ENCODE results near the gene GBA2. TPM values are rescaled to one million over a fixed set of nuclear protein-coding genes. Genes with fewer than 3 reads are reported as not detected.

The GBA2 gene
- total RNA-seq, 6 donors from 2014 or later, result 60.4 to 189 (median 77.0) TPM

DNA sequence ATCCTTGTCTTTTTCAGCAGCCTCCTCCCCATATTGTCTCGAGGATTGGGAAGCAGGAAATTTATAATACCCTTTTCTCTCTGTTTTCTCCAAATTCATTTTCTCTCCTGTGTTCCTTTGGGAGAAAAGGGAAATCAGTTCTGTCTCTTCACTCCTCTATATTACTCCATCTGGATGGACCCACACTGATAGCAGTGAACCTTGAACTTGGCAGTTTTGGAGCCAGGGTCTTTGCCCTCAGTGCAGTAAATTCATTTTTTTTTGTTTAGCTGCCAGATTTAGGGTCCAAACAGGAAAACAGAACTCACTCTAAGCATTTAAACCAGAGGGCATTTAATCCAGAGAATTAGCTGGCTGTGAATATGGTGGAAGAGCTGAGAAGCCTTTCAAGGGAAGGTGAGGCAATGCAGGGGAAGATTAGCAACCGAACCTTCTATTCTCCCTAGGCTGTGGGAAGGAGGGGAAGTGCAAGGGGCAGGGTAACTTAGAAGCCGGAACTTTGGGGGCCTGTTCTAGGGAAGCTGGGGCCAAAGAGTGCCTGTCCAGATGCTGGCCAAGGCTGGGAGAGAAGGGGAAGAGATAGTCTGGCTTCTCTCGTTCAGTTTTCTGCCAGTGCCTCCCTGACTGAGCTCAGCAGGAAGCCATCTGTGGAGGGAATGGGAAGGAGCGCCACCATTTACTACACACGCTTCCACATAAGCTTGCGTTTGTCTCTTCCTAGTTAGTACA is 26.0 kb upstream of the GBA2 start:
- peaks cover 20 to 23% (median 21%) of the 10 kb centered on the region in 4 donors for H3K4me1 ChIP-seq
- H3K4me3 ChIP-seq, result no peak overlapping the region
- DNase-seq (no peak), ATAC-seq (ENCODE audit: low FRiP score in 2 of 2) (peak; percentile 64 to 81)
- no peaks in the 10 kb centered on the region for H3K9me3 ChIP-seq
- H3K27ac ChIP-seq, result no peak overlapping the region
- no peaks in the 10 kb centered on the region for H3K36me3 ChIP-seq
- no peaks in the 10 kb centered on the region for H3K27me3 ChIP-seq
- TF ChIP-seq EP300 (IDR thresholded peaks at IDR 0.05) (no peak), POLR2A (IDR thresholded peaks at IDR 0.05) (no peak), POLR2AphosphoS5 (IDR thresholded peaks at IDR 0.05) (no peak)
- TF ChIP-seq, protein P1, sequence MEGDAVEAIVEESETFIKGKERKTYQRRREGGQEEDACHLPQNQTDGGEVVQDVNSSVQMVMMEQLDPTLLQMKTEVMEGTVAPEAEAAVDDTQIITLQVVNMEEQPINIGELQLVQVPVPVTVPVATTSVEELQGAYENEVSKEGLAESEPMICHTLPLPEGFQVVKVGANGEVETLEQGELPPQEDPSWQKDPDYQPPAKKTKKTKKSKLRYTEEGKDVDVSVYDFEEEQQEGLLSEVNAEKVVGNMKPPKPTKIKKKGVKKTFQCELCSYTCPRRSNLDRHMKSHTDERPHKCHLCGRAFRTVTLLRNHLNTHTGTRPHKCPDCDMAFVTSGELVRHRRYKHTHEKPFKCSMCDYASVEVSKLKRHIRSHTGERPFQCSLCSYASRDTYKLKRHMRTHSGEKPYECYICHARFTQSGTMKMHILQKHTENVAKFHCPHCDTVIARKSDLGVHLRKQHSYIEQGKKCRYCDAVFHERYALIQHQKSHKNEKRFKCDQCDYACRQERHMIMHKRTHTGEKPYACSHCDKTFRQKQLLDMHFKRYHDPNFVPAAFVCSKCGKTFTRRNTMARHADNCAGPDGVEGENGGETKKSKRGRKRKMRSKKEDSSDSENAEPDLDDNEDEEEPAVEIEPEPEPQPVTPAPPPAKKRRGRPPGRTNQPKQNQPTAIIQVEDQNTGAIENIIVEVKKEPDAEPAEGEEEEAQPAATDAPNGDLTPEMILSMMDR (IDR thresholded peaks at IDR 0.05), result no peak
- WGBS, 2 donors, result 56 to 74% methylated on average over 7 of the region's 7 CpGs

DNA sequence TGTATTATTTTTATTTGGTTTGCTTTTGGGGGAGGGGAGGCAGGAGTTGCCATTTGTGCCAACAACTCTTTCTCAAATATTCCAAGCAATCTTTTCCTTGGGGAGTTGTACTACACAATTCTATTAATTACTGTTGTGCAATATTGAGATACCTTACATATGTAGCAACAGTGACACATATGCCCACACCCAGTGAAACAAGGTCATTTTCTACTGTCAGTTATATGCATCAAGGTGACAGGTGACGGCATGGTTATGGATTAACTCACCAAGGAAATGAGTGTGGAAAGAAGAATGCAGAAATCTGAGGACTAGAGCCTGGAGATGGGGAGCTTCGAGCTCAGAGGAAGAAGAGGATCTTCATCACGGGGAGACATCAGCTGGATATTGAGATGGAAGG is 22.9 kb upstream of the GBA2 start:
- Histone ChIP-seq H3K4me3 (no peak overlapping the region), H3K27me3 (no peaks in the 10 kb centered on the region)
- no peak for ATAC-seq (ENCODE audit: low FRiP score in 2 of 2)

DNA sequence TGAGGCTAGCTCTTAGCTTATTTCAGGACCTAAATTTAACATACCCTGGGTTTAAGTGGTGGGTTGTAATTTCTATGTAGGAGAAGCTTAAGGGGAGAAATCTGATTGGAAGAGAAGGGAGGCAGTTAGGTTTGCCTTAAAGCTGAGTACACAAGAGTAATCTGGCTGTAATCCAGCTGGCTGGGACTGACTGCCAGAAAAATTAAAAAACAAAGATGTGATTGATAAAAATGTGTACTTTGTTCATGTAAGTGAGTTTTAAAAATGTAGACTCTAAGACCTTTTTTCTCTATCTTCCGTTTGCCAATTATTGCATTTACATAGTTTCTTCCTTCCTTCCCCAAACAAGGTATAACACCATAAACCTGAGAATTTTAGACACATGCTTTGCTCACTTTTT is 22.5 kb upstream of the GBA2 start:
- 11 to 22% methylated on average over 1 of the region's 1 CpG for WGBS, 2 donors
- H3K4me3 ChIP-seq, result no peak overlapping the region
- no peak for DNase-seq
- H3K27ac ChIP-seq, result peak overlapping the region; percentile 30 to 82 (median 57)
- H3K9me3 ChIP-seq, result no peaks in the 10 kb centered on the region
- no peaks in the 10 kb centered on the region for H3K36me3 ChIP-seq
- no peak for ATAC-seq (ENCODE audit: low FRiP score in 2 of 2)
- TF ChIP-seq EP300 (IDR thresholded peaks at IDR 0.05) (no peak), POLR2A (IDR thresholded peaks at IDR 0.05) (no peak), POLR2AphosphoS5 (IDR thresholded peaks at IDR 0.05) (no peak)
- TF ChIP-seq, protein P1 (IDR thresholded peaks at IDR 0.05), result no peak
- H3K27me3 ChIP-seq, result no peaks in the 10 kb centered on the region
- peaks cover 20 to 23% (median 21%) of the 10 kb centered on the region in 4 donors for H3K4me1 ChIP-seq

More for the DNA sequence above, 22.9 kb upstream of the GBA2 start:
- peaks cover 20 to 23% (median 21%) of the 10 kb centered on the region in 4 donors for H3K4me1 ChIP-seq
- no peaks in the 10 kb centered on the region for H3K36me3 ChIP-seq
- 51 to 69% methylated on average over 3 of the region's 3 CpGs for WGBS, 2 donors
- no peak for DNase-seq
- TF ChIP-seq POLR2A (IDR thresholded peaks at IDR 0.05), result no peak
- no peak for TF ChIP-seq POLR2AphosphoS5 (IDR thresholded peaks at IDR 0.05)
- no peak for TF ChIP-seq EP300 (IDR thresholded peaks at IDR 0.05)
- TF ChIP-seq, protein P1 (IDR thresholded peaks at IDR 0.05), result no peak
- H3K9me3 ChIP-seq, result no peaks in the 10 kb centered on the region
- peak overlapping the region in 2 of 4 donors; percentile 63 to 82 for H3K27ac ChIP-seq

DNA sequence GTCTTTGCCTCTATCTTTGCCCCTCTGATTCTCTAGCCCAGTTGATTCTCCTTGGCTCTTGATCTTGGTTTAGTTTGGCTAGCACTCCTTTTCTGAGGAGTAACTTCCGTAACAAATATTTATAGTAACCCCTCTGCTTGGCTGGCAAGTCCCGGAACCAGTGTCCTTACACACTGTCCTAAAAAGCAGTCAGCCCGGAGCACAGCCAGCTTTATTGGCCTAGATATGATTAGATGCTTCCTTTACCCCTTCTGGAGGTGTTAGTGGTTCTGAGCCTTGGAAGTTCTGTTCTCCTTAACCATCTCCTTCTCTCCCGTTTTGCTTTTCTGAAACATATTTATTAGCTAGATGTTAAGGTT is 22.0 kb upstream of the GBA2 start:
- 12 to 30% methylated on average over 4 of the region's 4 CpGs for whole genome bisulfite sequencing, 2 donors
- TF ChIP-seq POLR2A (IDR thresholded peaks at IDR 0.05), result no peak
- TF ChIP-seq EP300 (IDR thresholded peaks at IDR 0.05), result no peak
- TF ChIP-seq POLR2AphosphoS5 (IDR thresholded peaks at IDR 0.05), result peak in 1 of 2 donors; percentile 11
- H3K27ac ChIP-seq, result peak overlapping the region; percentile 30 to 82 (median 57)
- H3K4me3 ChIP-seq, result no peak overlapping the region
- peaks cover 20 to 23% (median 21%) of the 10 kb centered on the region in 4 donors for H3K4me1 ChIP-seq
- ATAC-seq (ENCODE audit: low FRiP score in 2 of 2) (peak in 1 of 2 donors; percentile 54), DNase-seq (peak in 1 of 2 donors; percentile 47)
- no peaks in the 10 kb centered on the region for H3K9me3 ChIP-seq
- no peaks in the 10 kb centered on the region for H3K36me3 ChIP-seq
- no peaks in the 10 kb centered on the region for H3K27me3 ChIP-seq

DNA sequence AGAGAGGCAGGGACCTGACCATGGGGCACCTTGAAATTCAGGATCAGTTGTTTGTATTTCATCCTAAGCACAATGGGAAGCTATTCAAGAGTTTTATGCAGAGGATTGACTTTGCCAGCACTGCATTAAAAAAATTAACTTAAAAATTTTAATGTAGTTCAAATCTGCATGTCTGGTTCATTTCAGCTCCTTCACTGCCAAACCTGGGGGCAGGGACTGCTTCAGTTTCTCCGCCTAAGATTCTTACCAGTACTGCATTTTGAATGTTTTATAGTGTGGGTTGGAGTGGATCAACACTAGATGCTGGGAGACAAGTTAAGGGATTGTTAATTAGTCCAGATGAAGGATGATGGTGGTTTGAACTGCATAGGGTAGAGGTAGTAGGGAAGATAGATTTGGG is 20.7 kb upstream of the GBA2 start:
- Histone ChIP-seq H3K4me3 (no peak overlapping the region), H3K27me3 (no peaks in the 10 kb centered on the region), H3K36me3 (no peaks in the 10 kb centered on the region), H3K4me1 (peaks cover 17 to 23% (median 21%) of the 10 kb centered on the region in 4 donors), H3K27ac (no peak overlapping the region), H3K9me3 (no peaks in the 10 kb centered on the region)
- no peak for TF ChIP-seq POLR2A (IDR thresholded peaks at IDR 0.05)
- TF ChIP-seq, protein P1 (IDR thresholded peaks at IDR 0.05), result no peak
- no peak for TF ChIP-seq EP300 (IDR thresholded peaks at IDR 0.05)
- no peak for DNase-seq
- no peak for ATAC-seq (ENCODE audit: low FRiP score in 2 of 2)
- WGBS, 2 donors, result 93 to 100% methylated on average over 1 of the region's 1 CpG
